IMR-90 (cell line): Measurements from ENCODE around the gene ETV6. TPM values are rescaled to one million over a fixed set of nuclear protein-coding genes. Genes with fewer than 3 reads are reported as not detected.

Experiments used
- ATAC-seq: fragments of 200-7000 bp; cut with Tn5 transposase; 2 replicates; pipeline ENCODE4 v1.9.1; 2020; ENCODE audit warnings: low read depth, mild to moderate bottlenecking, moderate library complexity
- BruUV-seq: library from RNA; stranded (reverse); fragments of 400-500 nt; replicated peaks from 2 replicates; lab custom pipeline; 2021; lab: Mats Ljungman, UMichigan
- CTCF ChIA-PET: fragments of 300-600 bp; formaldehyde crosslinking; extraction: SDS; loops from one replicate; lab custom pipeline; 2021; ENCODE audit warnings: antibody characterized with exemption; lab: Yijun Ruan, JAX
- POLR2A ChIA-PET: fragments of 300-600 bp; sonication (Branson Sonifier 250); formaldehyde crosslinking; loops from one replicate; lab custom pipeline; 2022; ENCODE audit warnings: antibody characterized with exemption; ENCODE audit not compliant: unreplicated experiment; lab: Charles Lee
- DNase-seq: peaks from one replicate; pipeline ENCODE4 v3.0.0; 2013
- H2AFZ ChIP-seq: replicated peaks from 2 replicates; pipeline ENCODE3; 2013; ENCODE audit warnings: low read length, mild to moderate bottlenecking; ENCODE audit not compliant: poor library complexity
- H2AK5ac ChIP-seq: 2 replicates; pipeline ENCODE4 v1.6.1; 2013; ENCODE audit warnings: low read depth, low read length, inconsistent platforms
- H2AK9ac ChIP-seq: replicated peaks from 2 replicates; pipeline ENCODE3; 2013; ENCODE audit warnings: mild to moderate bottlenecking, low read depth, low read length, moderate library complexity; ENCODE audit not compliant: poor library complexity
- H2BK120ac ChIP-seq: 2 replicates; pipeline ENCODE4 v1.6.1; 2013; ENCODE audit warnings: low read depth, low read length, inconsistent platforms
- H2BK15ac ChIP-seq: 3 replicates; pipeline ENCODE4 v1.6.1; 2013; ENCODE audit warnings: low read depth, low read length, inconsistent platforms
- H2BK20ac ChIP-seq: 2 replicates; pipeline ENCODE4 v1.6.1; 2013; ENCODE audit warnings: low read depth, mild to moderate bottlenecking, inconsistent platforms, low read length, moderate library complexity
- H2BK5ac ChIP-seq: 2 replicates; pipeline ENCODE4 v1.6.1; 2013; ENCODE audit warnings: mild to moderate bottlenecking, low read depth, low read length, inconsistent platforms; ENCODE audit not compliant: poor library complexity, severe bottlenecking
- H3K14ac ChIP-seq: replicated peaks from 2 replicates; pipeline ENCODE4 v1.6.1; 2013; ENCODE audit warnings: low read depth, low read length, inconsistent platforms
- H3K18ac ChIP-seq: 2 replicates; pipeline ENCODE4 v1.6.1; 2013; ENCODE audit warnings: low read depth, low read length, control low read depth
- H3K23ac ChIP-seq: 2 replicates; pipeline ENCODE4 v1.6.1; 2013; ENCODE audit warnings: low read depth, low read length, inconsistent platforms
- H3K27ac ChIP-seq: 2 replicates; pipeline ENCODE4 v1.5.1; 2013; ENCODE audit warnings: mild to moderate bottlenecking, control low read depth, low read length; ENCODE audit not compliant: insufficient read depth
- H3K27me3 ChIP-seq: 2 replicates; pipeline ENCODE4 v1.6.1; 2013; ENCODE audit warnings: low read length; ENCODE audit not compliant: control insufficient read depth, insufficient read depth
- H3K36me3 ChIP-seq: 2 replicates; pipeline ENCODE4 v1.6.1; 2013; ENCODE audit warnings: low read length, mixed read lengths; ENCODE audit not compliant: control insufficient read depth, insufficient read depth
- H3K4ac ChIP-seq: 2 replicates; pipeline ENCODE4 v1.6.1; 2013; ENCODE audit warnings: low read depth, low read length, inconsistent platforms
- H3K4me1 ChIP-seq: 2 replicates; pipeline ENCODE4 v1.6.1; 2013; ENCODE audit warnings: low read length, mixed read lengths; ENCODE audit not compliant: control insufficient read depth, insufficient read depth
- H3K4me2 ChIP-seq: 2 replicates; pipeline ENCODE4 v1.6.1; 2013; ENCODE audit warnings: low read depth, mild to moderate bottlenecking, control low read depth, low read length, moderate library complexity
- H3K4me3 ChIP-seq: 2 replicates; pipeline ENCODE4 v1.5.1; 2013; ENCODE audit warnings: low read depth, mild to moderate bottlenecking, control low read depth, low read length, moderate library complexity; ENCODE audit not compliant: insufficient read depth
- H3K56ac ChIP-seq: 2 replicates; pipeline ENCODE4 v1.6.1; 2013; ENCODE audit warnings: low read length, inconsistent platforms; ENCODE audit not compliant: insufficient read depth; ENCODE audit errors: extremely low read depth
- H3K79me1 ChIP-seq, 2 experiments: 2 replicates each; pipeline ENCODE4 v1.6.1; 2013; ENCODE audit warnings: low read length in 2 of 2, inconsistent platforms in 1 of 2, low read depth in 1 of 2
- H3K9ac ChIP-seq: 2 replicates; pipeline ENCODE4 v1.6.1; 2013; ENCODE audit warnings: low read depth, low read length, control low read depth
- H3K9me1 ChIP-seq: 2 replicates; pipeline ENCODE4 v1.6.1; 2013; ENCODE audit warnings: low read length, inconsistent platforms; ENCODE audit not compliant: insufficient read depth
- H3K9me3 ChIP-seq: 2 replicates; pipeline ENCODE4 v1.6.1; 2013; ENCODE audit warnings: low read length; ENCODE audit not compliant: control insufficient read depth, insufficient read depth
- H4K20me1 ChIP-seq: 2 replicates; pipeline ENCODE4 v1.6.1; 2013; ENCODE audit warnings: low read length, inconsistent platforms; ENCODE audit not compliant: insufficient read depth
- H4K5ac ChIP-seq: 2 replicates; pipeline ENCODE4 v1.6.1; 2013; ENCODE audit warnings: mild to moderate bottlenecking, low read depth, low read length, control low read depth
- H4K8ac ChIP-seq, 2 experiments: 2 replicates each; pipeline ENCODE4 v1.6.1; 2013; ENCODE audit warnings: low read depth in 2 of 2, low read length in 2 of 2, control low read depth in 1 of 2, inconsistent platforms in 1 of 2
- H4K91ac ChIP-seq: 2 replicates; pipeline ENCODE4 v1.6.1; 2013; ENCODE audit warnings: low read depth, low read length, inconsistent platforms; ENCODE audit not compliant: insufficient read depth
- FOS ChIP-seq: fragments of 150-350 bp; IDR thresholded peaks from 2 replicates; pipeline ENCODE4 v1.6.1; 2016; ENCODE audit warnings: low read depth, low read length
- NFE2L2 ChIP-seq: fragments of 150-350 bp; IDR thresholded peaks from 2 replicates; pipeline ENCODE4 v1.6.1; 2016; ENCODE audit warnings: low read depth, mild to moderate bottlenecking, low read length
- POLR2A ChIP-seq: IDR thresholded peaks from 2 replicates; pipeline ENCODE4 v1.6.1; 2012; ENCODE audit warnings: mild to moderate bottlenecking, low read depth, low read length
- WGBS, 2 experiments: methylation state at CpG; one replicate each; pipeline versions ENCODE4 v1.1.5 to v1.1.7; 2013; ENCODE audit warnings: missing lambda C conversion rate in 2 of 2; ENCODE audit not compliant: insufficient read length in 1 of 2; ENCODE audit errors: extremely low coverage in 2 of 2; 5-methylcytosine and 5-hydroxymethylcytosine counted together
- dilution Hi-C: fragments of 300-500 bp; cut with HindIII; formaldehyde crosslinking; loops from one replicate; pipeline ENCODE4 v1.14.3; 2018; ENCODE audit warnings: low sequenced_read_pairs; ENCODE audit not compliant: unreplicated experiment
- in situ Hi-C: fragments of 300-500 bp; cut with MboI; formaldehyde crosslinking; loops from 3 replicates; pipeline ENCODE4 v1.14.3; 2019; ENCODE audit warnings: low sequenced_read_pairs, inconsistent platforms, mixed read lengths
- intact Hi-C: fragments of 100-400 bp; cut with micrococcal nuclease; formaldehyde crosslinking; loops from 2 replicates; pipeline ENCODE4 v1.10.0; 2022
- polyA plus RNA-seq, 3 experiments: library from polyadenylated mRNA; depleted of rRNA; stranded (reverse); fragments of >200 nt; gene quantifications; 2 replicates each; pipeline ENCODE4 v1.2.3, GENCODE V29; 2012; ENCODE audit warnings: low replicate concordance in 1 of 3
- total RNA-seq: library from RNA; depleted of rRNA; stranded (reverse); fragments of >200 nt; gene quantifications from 2 replicates; pipeline ENCODE4 v1.2.3, GENCODE V29; 2012
- TF ChIP-seq, protein P1 (sequence below): fragments of 150-350 bp; IDR thresholded peaks from 2 replicates; pipeline ENCODE4 v1.6.1; 2016; ENCODE audit warnings: low read depth, mild to moderate bottlenecking, low read length, moderate library complexity, borderline replicate concordance

ETV6 gene
- total and polyA plus RNA-seq, 2 of the 4 experiments (the other 2 are of a cell fraction) = 8.4 to 9.9 TPM

DNA sequence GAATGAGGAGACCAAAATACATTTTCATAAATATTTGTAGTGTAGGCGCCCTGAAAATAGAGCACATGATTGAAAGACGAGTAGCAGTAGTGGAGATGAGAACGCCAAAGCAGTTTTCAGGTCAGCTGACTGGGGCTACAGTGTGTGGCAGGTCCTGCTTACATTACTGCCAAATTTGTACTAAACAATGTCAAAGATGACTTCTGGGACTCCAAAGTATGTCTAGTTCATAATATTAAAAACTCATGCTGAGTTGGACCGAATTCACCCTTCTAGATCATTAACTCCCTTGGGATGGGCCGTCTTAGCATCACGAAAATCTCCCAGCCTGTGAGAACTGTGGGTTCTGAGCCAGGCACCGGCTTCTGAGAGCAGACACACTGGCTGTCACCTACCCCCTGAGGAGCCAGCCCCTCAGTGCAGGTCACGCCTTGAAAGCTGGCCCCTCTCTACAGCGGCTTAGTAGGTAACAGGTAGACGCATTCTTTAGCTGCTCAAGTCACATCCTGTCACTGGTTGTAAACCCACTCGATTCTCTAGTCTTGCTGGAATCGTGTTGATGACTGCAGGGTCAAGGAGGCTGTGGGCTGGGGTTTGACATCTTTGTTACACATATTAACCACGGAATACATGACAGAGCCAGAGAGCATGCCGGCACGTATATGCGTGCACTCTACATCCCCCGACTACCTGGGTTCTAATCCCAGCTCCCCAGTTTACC, 210.4 kb downstream of the ETV6 start:
- no peak overlapping the region for H3K27ac ChIP-seq
- no peak overlapping the region for H2BK120ac ChIP-seq
- H4K91ac ChIP-seq = no peak overlapping the region
- H3K14ac ChIP-seq = no peak overlapping the region
- intact Hi-C loops = no loop called here
- H2AK9ac ChIP-seq = no peak overlapping the region
- no peak for DNase-seq
- no peak overlapping the region for H3K56ac ChIP-seq
- H3K9me3 ChIP-seq = no peaks in the 10 kb centered on the region
- H3K4me1 ChIP-seq = peaks cover 5% of the 10 kb centered on the region
- in situ Hi-C loops = no loop called here
- H3K9me1 ChIP-seq = peaks cover 31% of the 10 kb centered on the region
- peaks cover 26% of the 10 kb centered on the region for H3K36me3 ChIP-seq
- CTCF ChIA-PET = no interaction called here
- no peak overlapping the region for H3K4ac ChIP-seq
- H3K4me2 ChIP-seq = no peak overlapping the region
- no peak overlapping the region for H4K8ac ChIP-seq
- no peak overlapping the region for H3K23ac ChIP-seq
- no peak overlapping the region for H2BK20ac ChIP-seq
- dilution Hi-C loops = no loop called here
- peaks cover 21 to 24% of the 10 kb centered on the region in 2 experiments for H3K79me1 ChIP-seq
- no peak overlapping the region for H3K9ac ChIP-seq
- H4K20me1 ChIP-seq = no peaks in the 10 kb centered on the region; the same call in 1 of the 2 replicates
- no peak overlapping the region for H2BK5ac ChIP-seq
- 74% methylated on average over 4 of the region's 17 CpGs; no CpG with 5 or more reads in 1 of the 2 experiments for WGBS, 2 experiments
- H3K4me3 ChIP-seq = no peak overlapping the region
- BruUV-seq = no TSS peak
- H3K18ac ChIP-seq = no peak overlapping the region
- H2AK5ac ChIP-seq = no peak overlapping the region
- no peaks in the 10 kb centered on the region for H3K27me3 ChIP-seq
- no peak for TF ChIP-seq POLR2A
- no peak for TF ChIP-seq NFE2L2
- TF ChIP-seq FOS = no peak
- TF ChIP-seq, protein P1, sequence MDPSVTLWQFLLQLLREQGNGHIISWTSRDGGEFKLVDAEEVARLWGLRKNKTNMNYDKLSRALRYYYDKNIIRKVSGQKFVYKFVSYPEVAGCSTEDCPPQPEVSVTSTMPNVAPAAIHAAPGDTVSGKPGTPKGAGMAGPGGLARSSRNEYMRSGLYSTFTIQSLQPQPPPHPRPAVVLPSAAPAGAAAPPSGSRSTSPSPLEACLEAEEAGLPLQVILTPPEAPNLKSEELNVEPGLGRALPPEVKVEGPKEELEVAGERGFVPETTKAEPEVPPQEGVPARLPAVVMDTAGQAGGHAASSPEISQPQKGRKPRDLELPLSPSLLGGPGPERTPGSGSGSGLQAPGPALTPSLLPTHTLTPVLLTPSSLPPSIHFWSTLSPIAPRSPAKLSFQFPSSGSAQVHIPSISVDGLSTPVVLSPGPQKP = no peak
- H4K5ac ChIP-seq = no peak overlapping the region
- POLR2A ChIA-PET = no interaction called here
- no peak overlapping the region for H2AFZ ChIP-seq
- H2BK15ac ChIP-seq = no peak overlapping the region
- no peak for ATAC-seq
